ENCODE measurements around the gene UBE4B. TPM values are rescaled to one million over a fixed set of nuclear protein-coding genes. Genes with fewer than 3 reads are reported as not detected.
"Not testable (repeated sequence)": the region's sequence is repeated elsewhere in the genome, so short reads cannot be mapped to it uniquely, and the experiment has no call there.

UBE4B gene
- total RNA-seq, 1 donor from 2014 or later = 80.3 TPM

DNA sequence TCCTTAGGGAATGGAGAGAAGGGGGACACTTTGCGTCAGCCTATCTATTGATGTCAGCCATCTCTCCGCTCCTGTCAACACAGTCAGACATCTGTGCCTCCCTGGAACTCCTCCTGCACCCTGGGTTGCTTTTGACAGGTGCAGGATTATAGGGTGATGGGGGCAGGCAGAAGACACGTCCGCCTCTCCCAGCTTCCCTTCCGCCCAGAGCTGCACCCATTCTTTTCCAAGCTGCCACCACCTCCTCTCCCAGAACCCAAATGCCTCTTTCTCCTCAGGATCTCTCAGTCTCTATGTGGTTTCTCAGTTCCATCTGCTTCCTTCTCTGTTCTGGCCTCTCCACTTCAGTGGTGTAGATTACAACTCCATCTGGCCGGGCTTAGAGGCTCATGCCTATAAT, 160.5 kb downstream of the UBE4B start:
- no peak for DNase-seq
- TF ChIP-seq, protein P1, sequence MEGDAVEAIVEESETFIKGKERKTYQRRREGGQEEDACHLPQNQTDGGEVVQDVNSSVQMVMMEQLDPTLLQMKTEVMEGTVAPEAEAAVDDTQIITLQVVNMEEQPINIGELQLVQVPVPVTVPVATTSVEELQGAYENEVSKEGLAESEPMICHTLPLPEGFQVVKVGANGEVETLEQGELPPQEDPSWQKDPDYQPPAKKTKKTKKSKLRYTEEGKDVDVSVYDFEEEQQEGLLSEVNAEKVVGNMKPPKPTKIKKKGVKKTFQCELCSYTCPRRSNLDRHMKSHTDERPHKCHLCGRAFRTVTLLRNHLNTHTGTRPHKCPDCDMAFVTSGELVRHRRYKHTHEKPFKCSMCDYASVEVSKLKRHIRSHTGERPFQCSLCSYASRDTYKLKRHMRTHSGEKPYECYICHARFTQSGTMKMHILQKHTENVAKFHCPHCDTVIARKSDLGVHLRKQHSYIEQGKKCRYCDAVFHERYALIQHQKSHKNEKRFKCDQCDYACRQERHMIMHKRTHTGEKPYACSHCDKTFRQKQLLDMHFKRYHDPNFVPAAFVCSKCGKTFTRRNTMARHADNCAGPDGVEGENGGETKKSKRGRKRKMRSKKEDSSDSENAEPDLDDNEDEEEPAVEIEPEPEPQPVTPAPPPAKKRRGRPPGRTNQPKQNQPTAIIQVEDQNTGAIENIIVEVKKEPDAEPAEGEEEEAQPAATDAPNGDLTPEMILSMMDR (IDR thresholded peaks at IDR 0.05; ENCODE audit: borderline replicate concordance) = no peak
- no peaks in the 10 kb centered on the region for H3K4me1 ChIP-seq
- intact Hi-C loops (cut with micrococcal nuclease) = no loop called here
- H3K36me3 ChIP-seq = no peaks in the 10 kb centered on the region
- H3K4me3 ChIP-seq = no peak overlapping the region
- H3K27me3 ChIP-seq (ENCODE audit: low read depth) = peaks cover 4% of the 10 kb centered on the region
- H3K9me3 ChIP-seq (replicated peaks) = peaks cover 5% of the 10 kb centered on the region
- H3K27ac ChIP-seq (replicated peaks) = no peak overlapping the region

DNA sequence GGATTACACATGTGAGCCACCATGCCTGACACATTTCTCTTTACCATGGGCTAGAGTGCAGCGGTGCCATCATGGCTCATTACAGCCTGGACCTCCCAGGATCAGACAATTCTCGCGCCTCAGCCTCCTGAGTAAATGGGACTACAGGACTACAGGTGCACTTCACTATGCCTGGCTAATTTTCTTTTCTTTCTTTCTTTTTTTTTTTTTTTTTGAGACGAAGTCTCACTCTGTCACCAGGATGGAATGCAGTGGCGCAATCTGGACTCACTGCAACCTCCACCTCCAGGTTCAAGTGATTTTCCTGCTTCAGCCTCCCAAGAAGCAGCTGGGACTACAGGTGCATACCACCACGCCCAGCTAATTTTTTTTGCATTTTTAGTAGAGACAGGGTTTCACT, 162.8 kb downstream of the UBE4B start:
- no peak for DNase-seq
- no peaks in the 10 kb centered on the region for H3K36me3 ChIP-seq
- intact Hi-C loops (cut with micrococcal nuclease) = no loop called here
- TF ChIP-seq, protein P1 (IDR thresholded peaks at IDR 0.05; ENCODE audit: borderline replicate concordance) = no peak
- H3K4me1 ChIP-seq = no peaks in the 10 kb centered on the region
- H3K9me3 ChIP-seq (replicated peaks) = no peaks in the 10 kb centered on the region
- H3K27me3 ChIP-seq (ENCODE audit: low read depth) = peaks cover 4% of the 10 kb centered on the region
- H3K27ac ChIP-seq (replicated peaks) = no peak overlapping the region
- H3K4me3 ChIP-seq = no peak overlapping the region

DNA sequence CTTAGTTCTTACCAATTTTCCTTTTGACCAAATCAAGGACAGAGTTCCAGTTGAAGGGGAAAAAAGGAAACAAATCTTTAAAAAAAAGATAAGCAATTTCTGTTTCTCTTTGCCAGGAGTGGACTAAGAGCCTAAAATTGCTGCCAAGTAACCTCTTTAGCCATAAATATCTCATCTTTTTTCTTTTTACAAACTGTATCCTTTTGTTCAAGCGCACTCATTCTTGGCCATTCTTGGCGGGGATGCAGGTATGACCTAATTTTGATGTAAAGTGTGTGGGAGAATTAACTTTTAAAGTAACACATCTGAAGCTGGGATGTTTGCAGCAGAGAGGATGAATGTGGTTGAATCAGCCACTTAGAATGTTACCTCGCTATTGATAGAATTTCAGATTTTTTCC, 164.2 kb downstream of the UBE4B start:
- H3K27ac ChIP-seq (replicated peaks) = no peak overlapping the region
- no peak for DNase-seq
- no peaks in the 10 kb centered on the region for H3K4me1 ChIP-seq
- intact Hi-C loops (cut with micrococcal nuclease) = no loop called here
- H3K4me3 ChIP-seq = no peak overlapping the region
- H3K9me3 ChIP-seq (replicated peaks) = no peaks in the 10 kb centered on the region
- H3K27me3 ChIP-seq (ENCODE audit: low read depth) = peaks cover 4% of the 10 kb centered on the region
- TF ChIP-seq, protein P1 (IDR thresholded peaks at IDR 0.05; ENCODE audit: borderline replicate concordance) = no peak
- H3K36me3 ChIP-seq = no peaks in the 10 kb centered on the region

DNA sequence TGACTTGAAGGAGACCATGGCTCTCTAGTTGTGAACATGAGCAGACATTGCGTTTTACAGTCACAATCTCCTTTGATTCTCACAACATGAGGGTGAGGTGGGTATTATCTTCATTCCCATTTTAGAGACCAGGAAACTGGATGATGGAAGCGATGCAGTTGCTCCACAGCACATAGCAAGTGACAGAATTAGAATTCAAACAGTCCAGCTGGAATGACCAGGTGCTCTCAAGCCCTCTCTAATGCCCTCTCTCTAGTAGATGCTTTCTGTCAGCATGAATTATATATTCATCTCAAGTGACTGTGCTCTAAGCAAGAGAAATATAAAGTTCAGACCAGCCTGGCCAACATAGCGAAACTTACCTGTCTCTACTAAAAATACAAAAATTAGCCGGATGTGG, 167.9 kb downstream of the UBE4B start:
- Histone ChIP-seq H3K4me1 (peaks cover 7% of the 10 kb centered on the region), H3K9me3 (replicated peaks) (no peaks in the 10 kb centered on the region), H3K27ac (replicated peaks) (no peak overlapping the region), H3K4me3 (no peak overlapping the region), H3K27me3 (ENCODE audit: low read depth) (no peaks in the 10 kb centered on the region), H3K36me3 (no peaks in the 10 kb centered on the region)
- intact Hi-C loops (cut with micrococcal nuclease) = no loop called here
- TF ChIP-seq, protein P1 (IDR thresholded peaks at IDR 0.05; ENCODE audit: borderline replicate concordance) = no peak
- DNase-seq = no peak

DNA sequence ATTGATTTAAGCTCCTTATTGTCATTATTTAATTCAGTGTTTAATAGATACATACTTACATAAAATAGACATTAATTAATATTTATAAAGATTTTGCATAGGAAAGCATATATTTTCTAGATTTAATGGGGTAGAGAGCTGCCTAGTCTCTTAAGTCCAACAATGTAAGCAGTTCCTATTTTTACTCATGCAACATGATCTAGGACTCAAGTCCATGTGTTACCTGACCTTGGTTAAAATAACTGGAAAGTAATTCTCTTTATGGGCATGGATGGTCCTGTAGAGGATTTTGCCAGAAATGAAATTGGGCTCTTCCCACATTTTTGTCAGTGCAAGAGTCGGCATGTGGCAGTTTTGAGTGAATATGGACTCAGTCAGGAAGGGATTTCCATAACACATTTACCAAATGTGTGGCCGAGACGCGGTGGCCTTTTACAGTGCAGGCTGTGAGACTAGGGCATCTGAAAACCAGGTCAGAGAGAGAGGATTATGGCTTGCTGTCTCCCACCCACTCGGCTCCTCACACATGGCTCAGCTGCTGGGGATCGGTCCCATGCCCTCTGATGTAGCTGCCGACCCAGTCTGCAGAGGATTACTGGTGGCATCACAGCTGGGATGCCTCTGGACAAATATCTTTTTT, 171.4 kb downstream of the UBE4B start:
- TF ChIP-seq, protein P1 (IDR thresholded peaks at IDR 0.05; ENCODE audit: borderline replicate concordance) = no peak
- intact Hi-C loops (cut with micrococcal nuclease) = no loop called here
- Histone ChIP-seq H3K36me3 (no peaks in the 10 kb centered on the region), H3K4me1 (peaks cover 8% of the 10 kb centered on the region), H3K4me3 (no peak overlapping the region), H3K9me3 (replicated peaks) (no peaks in the 10 kb centered on the region), H3K27ac (replicated peaks) (peak overlapping the region; percentile 58), H3K27me3 (ENCODE audit: low read depth) (no peaks in the 10 kb centered on the region)
- no peak for DNase-seq

DNA sequence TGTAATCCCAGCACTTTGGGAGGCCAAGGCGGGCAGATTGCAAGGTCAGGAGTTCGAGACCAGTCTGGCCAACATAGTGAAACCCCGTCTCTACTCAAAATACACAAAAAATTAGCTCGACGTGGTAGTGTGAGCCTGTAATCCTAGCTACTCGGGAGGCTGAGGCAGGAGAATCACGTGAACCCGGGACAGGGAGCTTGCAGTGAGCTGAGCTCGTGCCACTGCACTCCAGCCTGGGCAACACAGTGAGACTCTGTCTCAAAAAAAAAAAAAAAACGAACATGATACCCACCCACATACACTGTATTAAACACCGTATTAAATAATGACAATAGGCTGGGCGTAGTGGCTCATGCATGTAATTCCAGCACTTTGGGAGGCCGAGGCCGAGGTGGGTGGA, 172.4 kb downstream of the UBE4B start:
- H3K27ac ChIP-seq (replicated peaks); H3K36me3 ChIP-seq; H3K27me3 ChIP-seq (ENCODE audit: low read depth); DNase-seq; intact Hi-C loops (cut with micrococcal nuclease); H3K4me3 ChIP-seq; H3K9me3 ChIP-seq (replicated peaks): not testable (repeated sequence)
- peaks cover 18% of the 10 kb centered on the region for H3K4me1 ChIP-seq
